Psoas muscle (tissue), 8 donors: ENCODE results near the gene GPAT3. TPM values are rescaled to one million over a fixed set of nuclear protein-coding genes. Genes with fewer than 3 reads are reported as not detected.

ENCODE experiments used
- ATAC-seq, 4 donors: fragments of 200-7000 bp; cut with Tn5 transposase; one replicate each; pipeline ENCODE4 v1.9.1; 2020; ENCODE audit warnings: moderate library complexity in 3 of 4, mild to moderate bottlenecking in 2 of 4
- DNase-seq, 2 donors: peaks; one replicate each; pipeline ENCODE4 v3.0.0-alpha.2; 2020
- H3K27ac ChIP-seq: fragments of 200-600 bp; one replicate; pipeline ENCODE4 v1.8.0; 2022
- H3K27me3 ChIP-seq, 3 donors: fragments of 200-600 bp in 1 of 3; one replicate each; pipeline versions ENCODE4 v1.6.1 to v1.8.0; 2013 to 2022; ENCODE audit warnings: low read length in 2 of 3, mild to moderate bottlenecking in 2 of 3, moderate library complexity in 1 of 3; ENCODE audit not compliant: insufficient read depth in 3 of 3
- H3K36me3 ChIP-seq, 2 donors: fragments of 200-600 bp in 1 of 2; one replicate each; pipeline versions ENCODE4 v1.6.1 to v1.8.0; 2013 to 2022; ENCODE audit warnings: low read depth in 1 of 2, mild to moderate bottlenecking in 1 of 2, moderate library complexity in 1 of 2; ENCODE audit not compliant: insufficient read depth in 1 of 2
- H3K4me1 ChIP-seq: fragments of 200-600 bp; one replicate; pipeline ENCODE4 v1.8.0; 2022
- H3K4me3 ChIP-seq: fragments of 200-600 bp; one replicate; pipeline ENCODE4 v1.8.0; 2022; ENCODE audit warnings: mild to moderate bottlenecking
- H3K9me3 ChIP-seq: fragments of 200-600 bp; one replicate; pipeline ENCODE4 v1.8.0; 2022
- CTCF ChIP-seq: fragments of 200-600 bp; IDR thresholded peaks from one replicate; pipeline ENCODE4 v1.8.0; 2022; ENCODE audit warnings: antibody characterized with exemption
- WGBS, 3 donors: extraction: QIAGEN DNeasy Blood & Tissue Kit; methylation state at CpG; one replicate each; pipeline versions ENCODE4 v1.1.6 to v1.1.7; 2013; 5-methylcytosine and 5-hydroxymethylcytosine counted together
- intact Hi-C, 2 donors: fragments of 100-400 bp; cut with DNase I; formaldehyde crosslinking; loops; one replicate each; pipeline versions ENCODE4 v1.11.0 to v1.14.2; 2022
- polyA plus RNA-seq, 3 donors: library from polyadenylated mRNA; stranded (reverse); fragments of 200-250 nt; gene quantifications; one replicate each; pipeline ENCODE4 v1.2.3, GENCODE V29; 2013
- total RNA-seq, 4 donors: library from RNA; stranded (reverse); fragmentation: NEBNext Ultra II Directional in 2 of 4; extraction: Animal tissue kit (Norgen Biotek cat#: 25700) in 2 of 4; gene quantifications; one replicate each; pipeline versions ENCODE4 v1.2.1 to v1.2.4, GENCODE V29; 2021 to 2023
- donor health status: healthy with polysubstance abuse.
- donor health status: DM: no; HTN: no; CAD: no; lungs with moderate emphysema.
- donor health status: Bipolar disorder and iron deficiency.
- donor health status: healthy.
- donor health status: DM: yes; HTN: yes; CAD: no.
- donor health status: DM: no; HTN: no; CAD: no.
- donor health status: DM: no; HTN: no; CAD: no.
- donor health status: DM: yes; HTN: yes; CAD: no.

Gene GPAT3
- total and polyA plus RNA-seq, 7 donors, result 18.9 to 108 (median 42.0) TPM

- WGBS, 3 donors, result 54 to 59% (median 57%) methylated on average over 7 of the region's 7 CpGs
- no peak overlapping the region for H3K4me3 ChIP-seq
- no peaks in the 10 kb centered on the region for H3K4me1 ChIP-seq
- H3K36me3 ChIP-seq, result no peaks in the 10 kb centered on the region
- no peak overlapping the region for H3K27ac ChIP-seq
- H3K9me3 ChIP-seq, result no peaks in the 10 kb centered on the region
- H3K27me3 ChIP-seq, result no peaks in the 10 kb centered on the region
- DNase-seq, result no peak
- no peak for TF ChIP-seq CTCF
- ATAC-seq, result no peak
- intact Hi-C loops, result loop anchor here (10.0 kb wide), 1 partner anchor 858 kb away; no protein-coding TSS in a partner anchor
These were observed 110.8 kb downstream of the GPAT3 start for GRCh38 chr4:83646538-83647239.

- no peaks in the 10 kb centered on the region for H3K36me3 ChIP-seq
- no peak for ATAC-seq
- H3K4me3 ChIP-seq, result no peak overlapping the region
- no peaks in the 10 kb centered on the region for H3K9me3 ChIP-seq
- H3K27me3 ChIP-seq, result no peaks in the 10 kb centered on the region
- 82 to 86% (median 83%) methylated on average over 4 of the region's 4 CpGs for WGBS, 3 donors
- no peak for TF ChIP-seq CTCF
- DNase-seq, result no peak
- no peaks in the 10 kb centered on the region for H3K4me1 ChIP-seq
- intact Hi-C loops, result no loop called here
- H3K27ac ChIP-seq, result no peak overlapping the region
These were observed 115.9 kb downstream of the GPAT3 start for GRCh38 chr4:83651846-83652245.

Other genes with a start within 250 kb of the GPAT3 start
- under 1 TPM; 0.34 to 0.64 (median 0.43) TPM for gene HPSE, start 201.3 kb upstream of the GPAT3 start, total RNA-seq
- gene HPSE, start 201.3 kb upstream of the GPAT3 start, polyA plus RNA-seq, result under 1 TPM; 0.06 to 0.13 (median 0.08) TPM
- gene HELQ, start 80.3 kb upstream of the GPAT3 start, total RNA-seq, result 10 to 100 TPM; 14.1 to 19.1 (median 17.3) TPM
- 10 to 100 TPM in 1 of 3 donors, 1 to 10 TPM in 2; 7.4 to 20.9 (median 7.4) TPM for gene HELQ, start 80.3 kb upstream of the GPAT3 start, polyA plus RNA-seq
- gene MRPS18C, start 80.0 kb upstream of the GPAT3 start, total RNA-seq, result 10 to 100 TPM; 38.2 to 60.1 (median 46.1) TPM
- 10 to 100 TPM; 35.6 to 78.4 (median 50.3) TPM for gene MRPS18C, start 80.0 kb upstream of the GPAT3 start, polyA plus RNA-seq
- gene ABRAXAS1, start 51.0 kb upstream of the GPAT3 start, total RNA-seq, result 10 to 100 TPM; 10.2 to 15.6 (median 13.3) TPM
- 1 to 10 TPM; 3.3 to 6.8 (median 6.5) TPM for gene ABRAXAS1, start 51.0 kb upstream of the GPAT3 start, polyA plus RNA-seq